KOPT-K1 (cell line): ENCODE data around the gene BTBD16.

Source experiments
- H3K27ac ChIP-seq: fragments of 200-600 bp; sonication (generic); 2 replicates; pipeline ENCODE4 v1.5.1; 2016; ENCODE audit warnings: antibody characterized with exemption, mild to moderate bottlenecking, low read depth, low read length; ENCODE audit not compliant: poor library complexity, severe bottlenecking
- H3K36me3 ChIP-seq: fragments of 200-600 bp; sonication (generic); 2 replicates; pipeline ENCODE4 v1.5.1; 2017; ENCODE audit warnings: antibody characterized with exemption, mild to moderate bottlenecking, low read length, moderate library complexity; ENCODE audit not compliant: insufficient read depth
- H3K9me3 ChIP-seq: fragments of 200-600 bp; sonication (generic); 2 replicates; pipeline ENCODE4 v1.5.1; 2017; ENCODE audit warnings: antibody characterized with exemption, low read length, mild to moderate bottlenecking; ENCODE audit not compliant: insufficient read depth, poor library complexity, severe bottlenecking

BTBD16 gene

DNA sequence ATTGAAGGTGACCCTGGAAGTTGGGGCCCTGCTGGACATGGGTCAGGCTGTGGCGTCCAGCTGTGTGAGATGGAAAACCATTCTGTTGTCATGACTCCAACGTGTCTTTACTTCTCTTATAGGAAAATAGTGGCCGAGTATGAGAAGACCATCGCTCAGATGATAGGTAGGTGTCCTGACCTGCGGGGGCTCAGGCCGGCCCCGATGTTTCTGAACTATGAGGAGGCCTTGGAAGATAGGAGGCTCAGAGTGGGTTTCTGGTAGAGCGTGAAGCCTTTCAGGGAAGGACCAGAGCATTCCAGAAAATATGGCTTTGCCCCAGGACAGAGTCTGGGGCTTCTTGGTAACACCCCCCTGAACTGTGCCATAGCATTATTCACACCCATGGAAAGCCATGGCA, 29.3 kb upstream of the BTBD16 start:
- H3K36me3 ChIP-seq = no peaks in the 10 kb centered on the region
- no peak overlapping the region for H3K27ac ChIP-seq
- no peaks in the 10 kb centered on the region for H3K9me3 ChIP-seq

DNA sequence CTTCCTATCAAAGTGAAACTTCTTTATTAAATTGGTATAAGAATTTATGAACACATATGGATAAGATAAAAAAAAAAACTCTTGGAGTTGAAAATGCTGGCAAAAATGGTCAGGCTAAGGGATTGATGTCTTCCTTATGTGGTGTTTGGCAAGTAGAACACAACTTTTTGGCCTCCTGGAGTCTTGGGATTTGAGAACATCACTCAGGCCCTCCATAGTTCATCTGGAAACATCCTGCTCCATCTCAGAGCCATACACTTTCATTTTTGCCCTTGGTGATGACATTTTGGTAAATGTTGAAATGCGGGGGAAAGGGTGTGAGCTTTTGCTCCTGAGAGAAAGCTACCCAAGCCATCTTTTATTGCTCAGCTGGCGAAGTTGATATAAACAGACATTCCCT, 27.5 kb upstream of the BTBD16 start:
- Histone ChIP-seq H3K27ac (no peak overlapping the region), H3K9me3 (no peaks in the 10 kb centered on the region), H3K36me3 (no peaks in the 10 kb centered on the region)

DNA sequence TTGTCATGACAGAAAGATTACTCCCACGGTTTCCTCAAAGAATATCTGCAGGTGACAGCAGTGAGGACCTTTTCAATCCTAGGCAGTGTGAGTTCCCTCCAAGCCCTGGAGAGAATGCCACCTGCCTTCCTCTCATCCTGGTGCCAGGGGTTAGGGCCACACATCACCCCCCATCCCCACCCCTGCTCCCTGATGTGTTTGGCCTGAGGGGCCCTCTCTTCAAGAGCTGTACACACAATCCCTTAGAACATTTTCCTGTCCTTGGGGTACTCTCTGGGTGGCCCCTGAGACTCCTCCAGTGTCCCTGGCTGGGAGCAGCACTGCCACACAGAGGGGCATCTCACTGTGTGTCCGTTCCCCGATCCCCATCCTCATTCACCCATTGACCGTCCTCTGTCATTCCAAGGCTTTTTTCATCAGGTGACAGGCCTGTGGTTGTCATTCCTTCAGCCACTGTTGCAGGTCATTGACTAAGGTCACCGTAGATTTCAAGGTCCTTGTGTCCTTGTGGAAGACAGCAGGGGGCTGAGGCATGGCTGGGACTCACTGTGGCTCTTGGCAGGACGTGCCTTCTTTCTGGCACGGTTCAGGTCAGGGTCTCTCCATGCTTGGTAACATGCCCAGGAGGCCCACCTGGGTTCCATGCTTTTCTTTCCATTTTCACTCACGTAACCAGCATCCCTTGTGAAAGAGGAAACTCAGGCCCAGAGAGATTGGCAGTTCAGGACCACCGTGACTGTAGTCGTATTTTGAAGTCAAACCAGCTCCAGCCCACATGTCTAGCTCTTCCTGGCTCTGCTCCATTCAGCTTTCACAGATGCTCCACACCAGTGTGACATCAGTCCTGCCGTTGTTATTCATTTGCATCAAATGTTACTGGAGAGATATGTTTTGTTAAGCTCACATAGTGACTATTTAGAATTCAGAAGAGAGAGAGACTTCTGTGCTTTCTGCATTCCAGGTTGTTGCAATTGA, 26.8 kb upstream of the BTBD16 start:
- Histone ChIP-seq H3K9me3 (no peaks in the 10 kb centered on the region), H3K36me3 (no peaks in the 10 kb centered on the region), H3K27ac (no peak overlapping the region)

DNA sequence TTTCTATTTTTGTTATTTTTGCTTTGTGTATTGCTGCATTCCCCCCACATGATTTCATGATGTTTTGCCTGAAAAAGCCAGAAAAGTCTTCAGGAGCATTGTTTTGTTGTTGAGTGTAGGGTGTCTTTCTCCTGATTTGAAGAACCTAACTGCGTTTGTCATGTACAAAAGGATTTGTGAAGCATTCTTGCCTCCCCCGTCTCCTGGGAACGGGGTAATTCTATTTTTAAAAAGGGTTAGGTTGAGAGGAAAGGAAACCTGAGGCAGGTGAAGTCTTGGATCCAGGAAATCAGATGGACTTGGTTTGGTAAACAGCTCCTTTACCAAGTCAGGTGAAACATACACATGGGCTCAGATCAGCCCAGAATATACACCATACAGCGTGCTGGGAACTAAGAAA, 26.0 kb upstream of the BTBD16 start:
- Histone ChIP-seq H3K36me3 (no peaks in the 10 kb centered on the region), H3K9me3 (no peaks in the 10 kb centered on the region), H3K27ac (no peak overlapping the region)

DNA sequence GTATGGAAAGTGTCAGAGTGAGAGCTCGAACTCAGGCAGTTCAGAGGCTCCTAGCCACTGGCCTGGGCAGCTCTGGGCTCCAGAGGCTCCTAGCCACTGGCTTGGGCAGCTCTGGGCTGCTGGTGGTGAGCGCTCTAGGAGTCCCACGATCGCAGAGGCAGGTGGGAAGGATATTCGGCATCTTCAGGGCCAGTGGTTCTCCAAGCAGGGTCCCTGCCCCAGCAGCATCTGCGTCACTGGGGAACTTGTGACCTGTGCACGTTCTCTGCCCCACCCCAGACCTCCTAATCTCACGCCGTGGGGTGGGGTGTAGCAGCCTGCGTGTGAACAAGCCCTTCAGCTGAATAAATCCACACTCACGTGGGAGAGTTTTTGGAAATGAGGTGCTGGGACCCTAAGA, 25.2 kb upstream of the BTBD16 start:
- Histone ChIP-seq H3K36me3 (no peaks in the 10 kb centered on the region), H3K27ac (no peak overlapping the region), H3K9me3 (no peaks in the 10 kb centered on the region)

DNA sequence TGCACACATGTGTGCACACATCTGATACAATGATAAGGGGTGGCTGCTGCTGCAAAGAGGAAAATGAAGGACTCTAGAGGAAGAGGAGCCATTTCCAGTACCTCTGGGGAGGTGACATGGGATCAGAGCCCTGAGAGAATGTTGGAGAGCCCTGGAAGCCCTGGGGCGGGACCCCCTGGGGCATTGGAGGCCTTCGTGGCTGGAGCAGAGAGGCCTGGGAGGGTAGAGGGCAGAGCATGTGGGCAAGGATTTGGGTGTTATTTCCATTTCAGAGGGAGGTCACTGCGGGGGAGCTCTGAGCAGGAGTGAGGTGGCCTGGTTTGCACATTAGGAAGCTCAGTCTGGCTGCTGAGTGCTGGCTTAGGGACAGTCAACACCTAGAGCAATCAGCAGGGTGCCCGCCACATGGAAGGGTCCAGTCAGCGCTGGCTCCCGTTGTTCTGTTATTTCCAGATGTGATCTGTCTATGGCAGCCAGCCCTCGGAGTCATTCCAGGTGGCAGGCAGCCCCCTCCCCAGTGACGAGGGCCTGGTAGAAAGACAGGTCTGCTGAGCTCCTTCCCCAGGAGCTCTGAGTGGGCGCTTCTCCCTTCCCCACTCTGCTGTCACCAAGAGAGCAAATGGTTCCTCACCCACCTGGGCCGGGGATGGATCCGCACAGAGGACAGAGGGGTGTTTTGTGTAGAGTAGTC, 24.1 kb upstream of the BTBD16 start:
- no peaks in the 10 kb centered on the region for H3K9me3 ChIP-seq
- H3K36me3 ChIP-seq = no peaks in the 10 kb centered on the region
- H3K27ac ChIP-seq = no peak overlapping the region

DNA sequence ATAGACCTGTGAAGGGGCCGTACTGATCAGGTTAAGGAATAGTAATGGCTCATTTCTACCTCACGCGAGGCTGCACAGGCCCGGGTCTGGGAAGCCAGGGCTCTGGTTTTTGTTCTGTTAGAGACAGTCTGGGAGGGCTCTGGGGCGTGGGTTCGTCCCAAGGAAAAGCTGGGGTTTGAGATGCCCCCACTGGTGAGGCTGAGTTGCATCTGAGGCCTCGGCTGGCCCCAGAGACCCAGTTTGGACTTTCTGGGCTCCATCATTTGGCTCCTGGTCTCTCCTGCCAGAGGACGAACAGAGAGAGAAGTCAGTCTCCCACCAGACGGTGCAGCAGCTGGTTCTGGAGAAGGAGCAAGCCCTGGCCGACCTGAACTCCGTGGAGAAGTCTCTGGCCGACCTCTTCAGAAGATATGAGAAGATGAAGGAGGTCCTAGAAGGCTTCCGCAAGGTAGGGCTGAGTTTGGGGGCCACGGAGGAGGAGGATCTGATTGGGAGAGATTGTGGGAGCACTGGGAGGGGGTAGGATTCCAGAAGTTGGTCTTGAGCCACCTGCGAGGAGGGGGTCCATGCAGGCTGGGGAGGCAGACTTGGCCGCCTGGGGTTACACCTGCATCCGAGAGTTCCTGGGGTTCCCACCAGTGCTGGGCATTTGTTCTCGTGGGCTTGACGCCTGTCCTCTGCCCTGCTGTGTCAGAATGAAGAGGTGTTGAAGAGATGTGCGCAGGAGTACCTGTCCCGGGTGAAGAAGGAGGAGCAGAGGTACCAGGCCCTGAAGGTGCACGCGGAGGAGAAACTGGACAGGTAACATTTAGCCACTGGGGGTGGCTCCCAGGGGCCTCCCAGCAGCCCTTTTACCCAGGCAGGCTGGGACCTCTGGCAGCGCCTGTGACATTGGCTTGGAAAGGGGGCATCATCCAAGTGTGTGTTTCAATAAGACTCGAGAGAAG, 22.5 kb upstream of the BTBD16 start:
- Histone ChIP-seq H3K27ac (no peak overlapping the region), H3K9me3 (no peaks in the 10 kb centered on the region), H3K36me3 (no peaks in the 10 kb centered on the region)

DNA sequence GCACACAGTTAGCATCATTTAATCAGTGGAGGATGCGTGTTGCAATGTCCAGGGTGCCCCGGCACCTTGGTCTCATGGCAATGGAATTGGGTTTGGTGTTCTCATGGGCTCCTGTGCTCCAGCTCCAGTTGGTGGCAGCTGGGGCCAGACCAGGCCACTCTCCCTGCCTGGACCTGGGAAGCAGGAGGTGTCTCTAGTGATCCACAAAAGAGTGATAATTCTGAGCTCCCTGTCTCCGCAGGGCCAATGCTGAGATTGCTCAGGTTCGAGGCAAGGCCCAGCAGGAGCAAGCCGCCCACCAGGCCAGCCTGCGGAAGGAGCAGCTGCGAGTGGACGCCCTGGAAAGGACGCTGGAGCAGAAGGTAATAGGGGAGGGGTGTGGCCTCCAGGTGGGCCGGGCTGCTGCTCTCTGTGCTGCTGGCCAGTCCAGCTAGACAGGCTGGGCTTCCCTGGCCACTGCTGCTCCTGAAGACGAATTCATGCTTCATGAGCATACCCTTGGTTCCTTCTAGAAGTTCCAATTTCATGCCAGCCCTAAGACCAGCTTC, 21.7 kb upstream of the BTBD16 start:
- Histone ChIP-seq H3K9me3 (no peaks in the 10 kb centered on the region), H3K27ac (no peak overlapping the region), H3K36me3 (no peaks in the 10 kb centered on the region)

DNA sequence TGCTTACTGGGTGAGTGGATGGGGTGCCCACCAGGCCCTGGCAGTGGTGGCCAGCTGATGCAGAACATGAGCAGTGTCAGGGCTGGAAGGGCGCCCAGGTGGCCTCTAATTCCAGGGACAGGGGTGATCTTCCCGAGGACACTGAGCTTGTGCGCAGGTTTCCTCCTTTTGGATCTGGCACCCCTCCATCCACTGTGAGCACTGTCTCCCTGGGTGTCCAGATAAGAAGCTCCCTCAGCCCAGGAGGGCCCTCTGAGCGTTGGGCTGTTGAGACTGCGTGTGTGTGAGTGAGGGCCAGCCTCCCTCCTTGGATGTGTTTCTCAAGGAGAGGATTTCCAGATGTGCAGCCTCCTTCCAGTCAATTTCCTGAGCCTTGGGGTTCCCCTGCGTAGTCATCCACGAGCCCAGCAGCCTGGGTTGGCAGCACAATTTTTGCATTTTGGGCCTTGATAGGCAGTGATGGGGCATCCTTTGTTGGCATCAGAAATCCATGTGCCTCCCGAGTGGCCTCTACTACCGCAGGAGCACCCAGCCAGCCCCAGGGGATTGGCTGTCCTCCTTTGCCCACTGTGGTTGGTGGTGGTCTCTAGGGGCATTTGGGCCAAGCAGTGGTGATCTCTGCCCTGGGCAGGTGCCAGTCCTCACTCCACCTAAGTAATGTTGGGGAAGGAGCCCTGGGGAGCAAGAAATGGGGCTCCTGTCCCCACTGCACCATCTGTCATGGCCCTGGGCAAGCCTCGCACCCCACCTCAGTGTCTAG, 20.9 kb upstream of the BTBD16 start:
- Histone ChIP-seq H3K36me3 (no peaks in the 10 kb centered on the region), H3K27ac (no peak overlapping the region), H3K9me3 (no peaks in the 10 kb centered on the region)

DNA sequence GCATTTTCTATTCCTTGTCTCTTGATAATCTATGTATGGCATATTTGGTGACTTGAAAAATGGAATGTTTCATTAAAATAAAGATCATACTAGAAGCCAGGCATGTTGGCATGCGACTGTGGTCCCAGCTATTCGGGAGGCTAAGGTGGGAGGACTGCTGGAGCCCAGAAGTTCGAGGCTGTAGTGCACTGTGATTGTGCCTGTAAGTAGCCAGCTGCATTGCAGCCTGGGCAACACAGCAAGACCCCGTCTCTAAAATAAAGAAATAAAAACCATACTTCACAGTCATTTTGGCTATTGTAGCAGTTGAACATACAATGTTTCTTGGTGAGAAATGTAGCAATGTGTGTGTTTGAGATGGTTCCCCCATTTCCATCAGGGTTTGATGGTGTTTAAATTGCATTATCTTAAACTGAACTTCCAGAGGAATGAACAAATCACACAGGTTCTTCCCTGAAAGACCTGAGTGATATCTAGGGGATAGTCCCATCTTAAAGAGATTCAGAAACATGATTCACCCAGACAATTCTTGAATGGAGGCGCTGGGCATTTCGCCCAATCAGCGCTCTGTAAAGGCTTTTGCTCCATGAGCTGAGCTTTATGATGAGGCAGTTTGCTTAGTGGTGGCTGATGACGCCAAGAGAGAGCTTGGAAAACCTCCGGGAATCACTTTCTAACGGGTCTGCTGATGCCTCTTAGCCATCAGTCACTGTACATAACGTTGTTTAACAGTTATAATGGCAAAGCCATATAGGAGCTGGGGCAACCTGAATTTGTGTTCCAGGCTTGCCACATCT, 19.4 kb upstream of the BTBD16 start:
- H3K9me3 ChIP-seq = no peaks in the 10 kb centered on the region
- no peak overlapping the region for H3K27ac ChIP-seq
- H3K36me3 ChIP-seq = no peaks in the 10 kb centered on the region

DNA sequence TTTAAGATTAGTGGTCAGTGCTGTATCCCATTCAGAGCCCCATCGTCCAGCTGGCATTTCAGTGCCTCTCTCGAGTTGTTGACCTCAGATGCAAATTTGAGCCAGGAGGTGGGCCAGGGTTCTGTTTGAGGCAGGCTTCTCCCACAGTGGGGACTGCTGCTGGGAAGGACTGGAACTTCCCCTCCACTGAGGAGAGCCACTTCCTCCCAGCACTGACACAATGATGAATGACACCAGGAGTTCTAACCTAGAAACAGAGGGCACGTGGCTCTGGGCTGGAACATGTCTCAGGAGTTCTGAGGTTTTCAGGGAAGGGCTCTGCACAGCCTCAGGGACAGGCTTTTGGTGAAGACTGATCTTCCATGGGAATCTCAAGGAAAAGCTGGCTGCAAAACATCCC, 18.3 kb upstream of the BTBD16 start:
- Histone ChIP-seq H3K27ac (no peak overlapping the region), H3K36me3 (no peaks in the 10 kb centered on the region), H3K9me3 (no peaks in the 10 kb centered on the region)

DNA sequence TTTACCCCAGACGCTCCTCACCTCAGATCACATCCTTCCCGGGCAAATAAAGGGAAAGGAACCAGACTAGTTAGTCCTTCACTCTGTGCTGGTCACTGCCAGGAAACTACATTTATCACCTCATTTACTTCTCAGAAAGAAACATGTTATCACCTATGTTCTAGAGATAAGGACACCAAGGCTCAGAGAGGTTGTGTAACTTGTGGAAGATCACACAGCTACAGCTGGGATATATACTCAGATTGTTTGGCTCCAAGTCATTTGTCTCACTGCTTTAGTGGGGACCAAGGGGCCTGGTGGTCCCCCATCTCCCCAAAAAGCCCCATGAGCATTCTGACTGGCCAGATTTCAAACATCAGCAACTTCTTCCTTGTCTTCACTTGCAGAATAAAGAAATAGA, 17.5 kb upstream of the BTBD16 start:
- H3K27ac ChIP-seq = no peak overlapping the region
- H3K9me3 ChIP-seq = no peaks in the 10 kb centered on the region
- no peaks in the 10 kb centered on the region for H3K36me3 ChIP-seq

DNA sequence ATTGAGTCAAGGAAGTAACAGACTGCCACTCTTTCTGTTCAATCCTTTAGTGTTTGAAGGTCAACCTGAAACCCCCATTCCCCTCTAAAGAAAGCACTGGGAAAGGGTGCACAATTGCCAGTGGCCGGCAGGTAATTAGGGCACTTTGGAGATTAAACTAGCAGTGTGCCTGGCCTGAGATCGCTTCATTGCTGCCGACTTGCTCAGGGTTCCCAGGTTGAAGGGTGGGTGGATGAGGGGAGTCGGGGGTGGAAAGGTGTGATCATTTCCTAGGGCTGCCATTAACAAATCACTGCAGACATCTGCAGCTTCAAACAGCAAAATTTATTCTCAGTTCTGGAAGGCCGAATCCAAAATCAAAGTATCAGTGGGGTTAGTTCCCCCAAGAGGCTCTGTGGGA, 16.3 kb upstream of the BTBD16 start:
- Histone ChIP-seq H3K9me3 (no peaks in the 10 kb centered on the region), H3K27ac (no peak overlapping the region), H3K36me3 (no peaks in the 10 kb centered on the region)
